GM21367 (cell line): ENCODE measurements around the gene FRAS1.

Source experiments
- ATAC-seq: cut with Tn5 transposase; IDR thresholded peaks from one replicate; pipeline ENCODE4 v1.9.1; 2021; ENCODE audit not compliant: unreplicated experiment

The FRAS1 gene

GRCh38 chr4:78567500-78568060 is 510.5 kb downstream of the FRAS1 start:
- ATAC-seq = no peak

GRCh38 chr4:78568640-78569305 is 511.6 kb downstream of the FRAS1 start:
- peak; percentile 36 for ATAC-seq

GRCh38 chr4:78569306-78569821 is 512.2 kb downstream of the FRAS1 start:
- no peak for ATAC-seq

GRCh38 chr4:78570117-78570516 is 513.0 kb downstream of the FRAS1 start:
- ATAC-seq = no peak

GRCh38 chr4:78571804-78572203 is 514.7 kb downstream of the FRAS1 start:
- no peak for ATAC-seq

- ATAC-seq = no peak
Observed at GRCh38 chr4:78578674-78579425, 521.7 kb downstream of the FRAS1 start.

GRCh38 chr4:78581618-78582017 is 524.5 kb downstream of the FRAS1 start:
- no peak for ATAC-seq

GRCh38 chr4:78584863-78585547 is 527.9 kb downstream of the FRAS1 start:
- no peak for ATAC-seq

GRCh38 chr4:78585633-78586032 is 528.5 kb downstream of the FRAS1 start:
- no peak for ATAC-seq

- no peak for ATAC-seq
Observed at GRCh38 chr4:78588894-78589545, 531.9 kb downstream of the FRAS1 start.

- no peak for ATAC-seq
Observed at GRCh38 chr4:78591404-78591803, 534.3 kb downstream of the FRAS1 start.

- ATAC-seq = no peak
Observed at GRCh38 chr4:78592088-78592783, 535.1 kb downstream of the FRAS1 start.
